HCEC 1CT (cell line): ENCODE measurements around the gene ADAMTSL3.
A peak's percentile ranks its signal among the peaks of the same experiment; 100 is the strongest.

Source experiments
- DNase-seq: peaks from one replicate; pipeline ENCODE4 v3.0.0-alpha.2; 2017

Gene ADAMTSL3

DNA sequence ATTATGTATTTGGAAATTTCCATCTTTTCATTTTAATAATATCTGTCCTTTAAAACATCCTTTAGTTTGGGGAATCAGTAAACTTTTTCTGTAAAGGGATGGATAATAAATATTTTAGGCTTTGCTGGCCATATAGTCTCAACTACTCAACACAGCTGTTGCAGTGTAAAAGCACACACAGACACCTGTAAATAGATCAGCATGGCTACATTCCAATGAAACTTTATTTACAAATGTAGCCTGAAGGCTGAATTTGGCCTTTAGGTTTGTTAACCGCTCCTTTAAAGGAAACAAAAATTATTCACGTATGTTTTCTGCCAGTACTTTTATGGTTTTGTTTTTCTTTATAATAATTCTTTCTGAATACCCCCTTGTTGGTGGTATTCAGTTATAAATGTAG lies 184.8 kb downstream of the ADAMTSL3 start:
- DNase-seq = no peak

DNA sequence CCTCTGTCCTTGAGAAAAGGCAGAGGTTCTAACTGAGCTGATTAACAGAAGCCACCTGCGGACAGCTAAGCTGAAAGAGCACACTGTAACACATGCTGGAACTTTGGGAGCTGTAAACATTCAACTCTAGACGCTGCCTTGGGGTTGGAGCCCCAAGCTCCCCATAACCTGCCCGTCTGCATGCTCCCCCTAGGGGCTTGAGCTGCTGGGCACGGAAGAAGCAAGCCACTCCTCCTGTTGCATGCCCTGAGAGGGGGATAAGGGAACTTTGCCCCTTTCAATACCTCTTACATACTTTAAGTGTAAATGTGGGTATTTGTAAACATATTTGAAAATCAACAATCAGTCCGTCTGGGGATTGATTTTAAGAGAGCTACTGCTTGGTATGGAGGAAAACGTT lies 188.4 kb downstream of the ADAMTSL3 start:
- DNase-seq = no peak

DNA sequence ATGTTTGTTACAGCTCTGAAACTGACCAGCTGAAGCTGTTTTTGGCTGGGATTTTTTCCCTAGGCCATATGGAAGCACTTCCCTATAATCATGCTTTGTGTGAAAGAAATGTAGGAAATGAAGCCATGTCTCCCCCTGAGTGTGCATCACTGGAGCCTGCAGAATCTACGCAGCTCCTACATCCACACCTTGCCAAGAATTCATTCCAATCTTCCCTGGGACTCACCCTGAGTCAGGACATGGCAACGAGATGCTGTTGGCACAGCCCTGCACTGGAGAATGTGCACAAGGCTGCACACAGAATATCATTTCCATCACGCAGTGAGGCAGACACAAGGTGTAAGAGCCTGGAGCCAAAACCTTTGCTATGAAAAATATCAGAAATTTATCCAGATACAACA lies 189.5 kb downstream of the ADAMTSL3 start:
- peak; percentile 31 for DNase-seq

- DNase-seq = peak; percentile 84
These were observed 190.8 kb downstream of the ADAMTSL3 start for GRCh38 chr15:83844742-83845141.

- peak; percentile 93 for DNase-seq
These were observed 191.3 kb downstream of the ADAMTSL3 start for GRCh38 chr15:83845230-83845629.

DNA sequence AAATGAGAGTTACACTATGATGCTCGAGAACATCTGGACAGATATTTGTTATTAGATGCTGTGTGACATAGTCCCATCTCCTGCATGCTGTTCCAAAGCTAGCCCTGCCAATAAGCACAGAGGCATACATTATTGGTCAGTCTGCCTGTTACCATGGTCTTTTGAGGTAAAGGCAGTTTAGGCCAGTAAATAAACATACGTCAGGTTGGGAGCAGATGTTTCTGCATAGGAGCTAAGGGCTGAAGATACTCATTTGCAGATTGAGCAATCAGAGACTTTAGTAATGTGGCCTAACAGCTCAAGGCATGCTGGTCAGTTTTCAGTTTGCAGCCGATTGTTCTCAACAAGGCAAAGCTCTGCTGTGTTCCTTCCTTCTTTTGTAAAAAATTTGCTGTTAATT lies 192.9 kb downstream of the ADAMTSL3 start:
- peak; percentile 98 for DNase-seq

- peak; percentile 98 for DNase-seq
These were observed 194.6 kb downstream of the ADAMTSL3 start for GRCh38 chr15:83848315-83849050.

DNA sequence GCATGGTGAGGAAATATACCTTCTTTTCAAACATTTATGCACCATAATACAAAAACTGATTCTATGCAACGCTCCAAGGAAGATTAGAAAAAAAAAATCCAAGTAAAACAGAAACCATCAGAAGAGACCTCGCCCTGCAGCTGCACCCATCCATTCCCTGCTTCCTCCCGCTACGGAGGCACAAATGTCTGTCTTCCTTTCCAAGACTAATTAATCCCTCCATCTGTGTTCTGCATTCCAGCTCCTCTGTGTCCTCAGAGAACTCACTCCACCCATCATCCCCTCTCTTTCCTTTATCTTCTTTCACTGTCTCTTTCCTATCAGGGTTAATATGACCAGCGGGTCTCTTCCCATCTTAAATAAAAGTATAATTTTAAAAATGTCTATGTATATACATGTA lies 196.1 kb downstream of the ADAMTSL3 start:
- no peak for DNase-seq

GRCh38 chr15:83850501-83851245 lies 196.8 kb downstream of the ADAMTSL3 start:
- DNase-seq = no peak

GRCh38 chr15:83853232-83853631 lies 199.3 kb downstream of the ADAMTSL3 start:
- DNase-seq = no peak

GRCh38 chr15:83854321-83854720 lies 200.4 kb downstream of the ADAMTSL3 start:
- DNase-seq = peak; percentile 28

- no peak for DNase-seq
These were observed 201.2 kb downstream of the ADAMTSL3 start for GRCh38 chr15:83854950-83855707.

GRCh38 chr15:83855956-83856355 lies 202.0 kb downstream of the ADAMTSL3 start:
- peak; percentile 31 for DNase-seq

DNA sequence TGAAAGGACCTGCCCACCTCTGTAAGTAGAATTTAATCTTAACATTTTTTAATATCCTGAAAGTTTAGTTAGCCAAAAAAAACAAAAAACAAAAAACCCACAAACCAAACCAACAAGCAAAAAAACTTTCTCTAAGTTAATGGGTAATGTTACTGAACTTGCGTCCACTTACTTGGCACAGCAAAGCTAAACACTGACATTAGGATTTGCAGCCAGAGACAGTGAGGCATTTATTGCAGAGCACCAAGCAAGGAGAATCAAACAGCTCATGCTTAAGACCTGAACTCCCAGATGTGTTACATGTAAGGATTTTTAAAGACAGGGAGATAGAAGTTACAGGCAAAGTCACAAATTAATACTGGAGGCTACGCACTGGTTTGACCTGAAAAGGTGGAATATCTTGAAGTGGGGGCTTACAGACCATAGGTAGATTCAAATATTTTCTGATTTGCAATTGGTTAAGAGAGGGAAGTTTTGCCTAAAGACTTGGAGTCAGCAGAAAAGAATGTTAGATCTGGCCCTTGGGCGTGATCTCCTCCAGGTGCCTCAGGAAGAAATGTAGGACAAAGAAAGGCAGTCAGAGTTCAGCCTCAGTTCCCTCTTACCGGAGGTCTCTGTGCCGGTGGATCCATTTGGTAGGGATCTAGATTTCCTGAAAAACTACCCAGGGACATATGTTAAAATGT lies 205.0 kb downstream of the ADAMTSL3 start:
- no peak for DNase-seq

DNA sequence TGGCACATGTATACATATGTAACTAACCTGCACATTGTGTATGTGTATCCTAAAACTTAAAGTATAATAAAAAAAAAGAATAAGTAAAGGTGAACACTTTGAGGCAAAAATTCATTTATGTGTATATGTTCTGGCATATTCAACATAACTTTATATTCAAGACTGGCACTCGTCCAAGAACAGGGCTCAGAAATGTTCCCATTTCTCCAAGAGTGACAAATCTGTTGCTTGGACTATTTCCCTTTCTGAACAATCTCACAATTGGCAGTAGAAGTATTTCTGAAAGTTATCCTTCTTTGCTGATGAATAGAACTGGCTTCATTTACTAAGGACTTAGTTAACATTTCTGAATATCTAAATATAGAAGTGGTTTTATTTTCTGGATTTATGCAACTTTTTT lies 212.8 kb downstream of the ADAMTSL3 start:
- DNase-seq = no peak

DNA sequence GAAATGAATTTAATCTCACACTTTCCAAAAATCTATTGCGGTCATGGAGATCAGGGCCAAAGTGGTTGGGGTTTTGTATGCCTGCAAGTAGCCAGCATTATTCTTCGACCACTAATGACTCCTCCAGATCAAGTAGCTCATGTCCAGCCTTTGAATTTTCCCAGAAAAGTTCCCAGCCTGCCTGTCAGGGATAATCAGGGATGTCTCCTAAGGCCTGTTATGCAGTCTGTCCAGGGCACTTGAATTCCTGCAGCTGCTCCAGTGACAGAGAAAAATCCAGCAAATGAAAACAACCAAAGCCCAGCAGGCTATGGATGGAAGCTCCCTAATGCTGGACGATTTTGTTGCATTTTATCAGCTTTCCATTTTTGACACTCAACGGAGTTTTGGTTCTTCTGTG lies 215.4 kb downstream of the ADAMTSL3 start:
- DNase-seq = no peak

DNA sequence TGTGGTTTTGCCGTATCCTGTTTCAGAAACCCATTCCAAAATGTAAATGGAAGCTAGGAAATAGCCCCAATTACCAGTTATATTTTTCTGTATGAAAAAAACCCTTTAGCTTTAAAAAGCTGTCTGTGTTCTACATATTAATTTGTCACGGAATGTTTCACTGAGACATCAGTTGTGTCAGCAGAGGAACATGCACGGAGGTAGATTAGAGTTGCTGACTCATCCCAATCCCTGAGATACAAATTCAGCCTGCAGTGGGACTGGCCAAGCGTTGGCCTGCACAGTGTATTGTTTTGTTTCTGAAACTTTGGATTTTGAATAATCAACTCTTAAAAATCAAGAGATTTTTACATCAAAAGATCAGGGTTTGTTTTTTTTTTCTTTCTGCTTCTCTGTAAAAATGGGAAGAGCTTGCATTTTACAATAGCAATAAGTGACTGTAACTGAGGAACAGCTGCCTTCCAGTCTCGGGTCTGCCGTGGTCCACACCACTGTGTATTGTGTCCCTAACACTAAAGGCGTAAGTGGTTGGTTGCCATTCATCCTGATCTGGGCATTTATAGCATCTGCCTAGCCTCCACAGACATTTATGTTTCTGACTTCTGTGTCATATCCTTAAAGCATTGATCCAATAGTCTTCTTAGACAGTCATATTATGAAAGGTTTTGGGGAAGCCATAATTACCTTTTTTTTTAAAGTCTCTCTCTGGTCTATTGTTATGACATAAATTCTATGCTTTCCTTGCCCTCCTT lies 218.1 kb downstream of the ADAMTSL3 start:
- peak; percentile 72 for DNase-seq

DNA sequence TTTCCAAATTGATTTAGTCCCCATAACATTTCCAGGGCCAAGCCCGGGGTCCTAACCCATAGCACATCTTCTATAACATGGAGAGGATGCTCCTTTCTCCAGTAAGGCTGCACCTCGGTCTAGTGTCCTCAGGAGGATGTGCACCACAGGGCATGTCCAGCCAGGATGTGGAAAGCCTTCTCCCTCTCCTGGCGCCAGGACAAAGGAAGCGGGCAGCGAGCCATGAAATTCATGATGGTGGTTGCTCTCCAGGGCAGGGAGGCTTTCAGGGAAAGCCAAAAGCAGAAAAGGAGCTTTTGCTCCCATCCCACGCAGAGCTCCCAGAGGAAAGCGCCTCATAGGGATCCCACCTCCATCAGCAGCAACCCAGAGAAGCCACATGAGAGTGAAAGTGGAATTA lies 220.0 kb downstream of the ADAMTSL3 start:
- DNase-seq = no peak

- DNase-seq = no peak
These were observed 226.6 kb downstream of the ADAMTSL3 start for GRCh38 chr15:83880529-83880928.

- DNase-seq = no peak
These were observed 227.2 kb downstream of the ADAMTSL3 start for GRCh38 chr15:83881156-83881555.

DNA sequence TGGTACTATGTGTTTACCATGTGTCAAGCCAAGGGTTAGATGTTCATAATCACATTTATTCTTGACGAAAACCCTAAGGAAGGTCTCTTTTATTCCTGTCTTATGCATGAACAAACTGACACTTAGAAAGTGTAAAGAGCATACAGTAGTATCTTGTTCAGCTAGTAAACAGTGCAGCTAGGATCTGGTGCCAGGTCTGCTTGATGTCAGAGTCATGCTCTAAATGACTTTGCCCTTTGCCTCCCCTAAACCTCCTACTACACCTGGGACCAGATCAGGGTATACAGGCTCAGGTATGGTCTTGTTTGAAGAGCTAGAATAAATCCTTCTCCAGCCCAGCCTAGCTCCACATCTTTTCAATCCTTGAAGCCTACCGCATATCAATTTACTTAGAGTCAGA lies 232.4 kb downstream of the ADAMTSL3 start:
- DNase-seq = no peak

DNA sequence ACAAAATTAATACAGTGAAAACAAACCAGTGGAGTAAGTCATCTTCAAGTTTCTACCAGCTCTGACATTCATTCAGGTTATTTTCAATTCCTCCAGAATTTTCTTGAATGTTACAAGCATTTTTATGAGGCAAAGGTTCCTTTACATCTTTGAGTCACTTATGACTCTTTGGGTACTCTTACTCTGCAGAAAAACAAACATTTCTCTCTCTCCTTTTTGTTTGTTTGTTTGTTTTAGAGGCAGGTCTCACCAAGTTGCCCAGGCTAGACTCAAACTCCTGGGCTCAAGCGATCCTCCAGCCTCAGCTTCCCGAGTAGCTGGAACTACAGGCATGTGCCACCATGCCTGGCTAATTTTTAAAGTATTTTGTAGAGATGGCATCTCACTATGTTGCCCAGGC lies 233.5 kb downstream of the ADAMTSL3 start:
- no peak for DNase-seq
